C4-2B (cell line): ENCODE data around the gene SFXN3.

Source experiments
- H3K27ac ChIP-seq: fragments of 450-650 bp; 2 replicates; pipeline ENCODE4 v1.5.1; 2017
- ZFX ChIP-seq: fragments of 450-650 bp; IDR thresholded peaks from 2 replicates; pipeline ENCODE4 v1.6.1; 2017
- TF ChIP-seq, protein P1 (sequence below): fragments of 450-650 bp; conservative IDR thresholded peaks from 2 replicates; pipeline ENCODE4 v1.5.1; 2017; ENCODE audit warnings: mild to moderate bottlenecking

SFXN3 gene

DNA sequence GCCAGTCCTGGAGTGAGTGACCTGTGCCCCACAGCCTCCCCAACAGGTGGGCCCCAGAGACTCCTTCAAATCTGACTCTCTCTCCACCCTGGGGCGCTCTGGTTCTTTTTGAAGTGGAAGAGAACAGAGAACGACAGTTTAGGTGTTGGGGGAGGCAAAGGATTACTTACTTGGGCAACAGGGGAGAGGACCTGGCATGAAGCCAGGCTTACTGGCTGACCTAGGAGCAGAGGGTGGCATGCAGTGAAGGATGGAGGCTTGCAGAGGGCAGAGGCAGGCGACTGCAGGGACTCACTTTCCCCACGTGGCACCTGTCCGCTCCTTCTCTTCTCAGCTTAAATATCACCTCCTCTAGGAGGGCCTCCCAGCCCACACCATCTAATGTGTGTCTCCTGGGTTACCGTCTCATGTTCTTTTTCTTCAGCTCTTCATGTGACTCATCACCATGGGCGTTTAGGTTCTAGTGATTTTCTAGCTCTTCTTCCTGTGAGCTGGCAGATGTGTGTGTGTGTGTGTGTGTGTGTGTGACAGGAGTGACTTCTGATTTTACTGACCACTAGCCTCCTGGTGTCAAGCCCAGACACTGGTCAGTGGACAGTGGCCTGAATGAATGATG, 16.0 kb upstream of the SFXN3 start:
- TF ChIP-seq, protein P1, sequence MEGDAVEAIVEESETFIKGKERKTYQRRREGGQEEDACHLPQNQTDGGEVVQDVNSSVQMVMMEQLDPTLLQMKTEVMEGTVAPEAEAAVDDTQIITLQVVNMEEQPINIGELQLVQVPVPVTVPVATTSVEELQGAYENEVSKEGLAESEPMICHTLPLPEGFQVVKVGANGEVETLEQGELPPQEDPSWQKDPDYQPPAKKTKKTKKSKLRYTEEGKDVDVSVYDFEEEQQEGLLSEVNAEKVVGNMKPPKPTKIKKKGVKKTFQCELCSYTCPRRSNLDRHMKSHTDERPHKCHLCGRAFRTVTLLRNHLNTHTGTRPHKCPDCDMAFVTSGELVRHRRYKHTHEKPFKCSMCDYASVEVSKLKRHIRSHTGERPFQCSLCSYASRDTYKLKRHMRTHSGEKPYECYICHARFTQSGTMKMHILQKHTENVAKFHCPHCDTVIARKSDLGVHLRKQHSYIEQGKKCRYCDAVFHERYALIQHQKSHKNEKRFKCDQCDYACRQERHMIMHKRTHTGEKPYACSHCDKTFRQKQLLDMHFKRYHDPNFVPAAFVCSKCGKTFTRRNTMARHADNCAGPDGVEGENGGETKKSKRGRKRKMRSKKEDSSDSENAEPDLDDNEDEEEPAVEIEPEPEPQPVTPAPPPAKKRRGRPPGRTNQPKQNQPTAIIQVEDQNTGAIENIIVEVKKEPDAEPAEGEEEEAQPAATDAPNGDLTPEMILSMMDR, result no peak
- TF ChIP-seq ZFX, result no peak
- H3K27ac ChIP-seq, result no peak overlapping the region

DNA sequence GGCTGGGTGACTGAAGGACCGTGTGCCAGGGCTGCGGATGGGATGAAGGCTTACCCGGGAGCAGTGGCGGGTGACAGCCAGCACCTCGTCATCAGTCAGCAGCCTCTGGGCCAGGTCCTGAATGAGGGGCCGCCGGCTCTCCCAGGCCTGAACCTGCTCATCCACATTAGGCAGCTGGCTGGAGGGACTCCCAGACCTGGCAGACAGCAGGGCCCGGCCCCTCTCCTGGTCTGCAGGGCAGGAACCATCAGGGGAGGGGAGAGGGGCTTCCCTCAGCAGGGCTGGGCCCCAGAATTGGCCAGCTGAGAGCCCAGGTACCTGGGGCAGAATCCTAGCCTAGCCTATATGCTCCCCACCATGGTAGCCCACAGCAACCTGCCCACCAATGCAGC, 15.5 kb upstream of the SFXN3 start:
- no peak for TF ChIP-seq ZFX
- TF ChIP-seq, protein P1, result no peak
- H3K27ac ChIP-seq, result no peak overlapping the region

DNA sequence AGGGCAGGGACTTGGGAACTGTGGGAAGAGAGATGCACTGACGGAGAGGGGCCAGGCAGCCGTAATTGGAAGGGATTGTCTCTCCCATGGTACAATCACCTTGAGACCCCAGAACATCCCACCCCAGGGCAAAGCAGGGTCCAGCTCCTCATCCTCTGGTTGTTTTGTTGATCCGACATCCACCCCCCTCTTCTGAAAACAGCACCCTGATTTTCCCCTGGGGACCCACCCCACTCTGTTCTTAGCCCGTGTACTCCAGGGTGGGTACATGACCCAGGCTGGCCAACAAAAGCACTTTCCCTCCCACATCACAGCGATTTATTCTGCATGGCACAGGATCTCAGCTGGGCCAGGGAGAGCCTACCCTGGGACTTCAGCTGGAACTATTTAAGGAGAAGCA, 14.2 kb upstream of the SFXN3 start:
- TF ChIP-seq ZFX, result no peak
- TF ChIP-seq, protein P1, result no peak
- H3K27ac ChIP-seq, result no peak overlapping the region

DNA sequence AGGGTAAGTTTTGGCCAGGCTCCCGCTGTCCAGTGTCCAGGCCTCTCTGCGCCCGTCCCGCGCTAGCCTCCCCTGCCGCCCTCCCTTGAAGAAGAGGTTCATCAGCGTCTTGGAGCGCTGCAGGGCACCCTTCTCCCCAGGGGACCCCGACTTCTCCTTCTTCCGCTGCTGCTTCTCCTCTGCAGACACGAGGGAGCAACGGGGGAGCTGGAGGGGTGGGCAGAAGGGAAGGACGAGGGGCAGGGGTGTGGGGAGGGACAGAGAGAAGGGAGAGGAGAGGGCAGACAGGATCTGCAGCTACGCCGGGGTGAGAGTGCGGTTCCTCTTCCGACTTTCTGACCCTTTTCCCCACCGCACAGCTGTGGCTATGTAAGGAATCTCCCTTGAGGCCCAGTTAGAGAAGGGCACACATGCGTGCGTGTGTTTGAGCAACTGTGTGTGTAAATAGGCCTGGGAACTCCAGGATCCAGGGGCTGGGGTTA, 12.9 kb upstream of the SFXN3 start:
- H3K27ac ChIP-seq, result no peak overlapping the region
- TF ChIP-seq, protein P1, result no peak
- TF ChIP-seq ZFX, result no peak

DNA sequence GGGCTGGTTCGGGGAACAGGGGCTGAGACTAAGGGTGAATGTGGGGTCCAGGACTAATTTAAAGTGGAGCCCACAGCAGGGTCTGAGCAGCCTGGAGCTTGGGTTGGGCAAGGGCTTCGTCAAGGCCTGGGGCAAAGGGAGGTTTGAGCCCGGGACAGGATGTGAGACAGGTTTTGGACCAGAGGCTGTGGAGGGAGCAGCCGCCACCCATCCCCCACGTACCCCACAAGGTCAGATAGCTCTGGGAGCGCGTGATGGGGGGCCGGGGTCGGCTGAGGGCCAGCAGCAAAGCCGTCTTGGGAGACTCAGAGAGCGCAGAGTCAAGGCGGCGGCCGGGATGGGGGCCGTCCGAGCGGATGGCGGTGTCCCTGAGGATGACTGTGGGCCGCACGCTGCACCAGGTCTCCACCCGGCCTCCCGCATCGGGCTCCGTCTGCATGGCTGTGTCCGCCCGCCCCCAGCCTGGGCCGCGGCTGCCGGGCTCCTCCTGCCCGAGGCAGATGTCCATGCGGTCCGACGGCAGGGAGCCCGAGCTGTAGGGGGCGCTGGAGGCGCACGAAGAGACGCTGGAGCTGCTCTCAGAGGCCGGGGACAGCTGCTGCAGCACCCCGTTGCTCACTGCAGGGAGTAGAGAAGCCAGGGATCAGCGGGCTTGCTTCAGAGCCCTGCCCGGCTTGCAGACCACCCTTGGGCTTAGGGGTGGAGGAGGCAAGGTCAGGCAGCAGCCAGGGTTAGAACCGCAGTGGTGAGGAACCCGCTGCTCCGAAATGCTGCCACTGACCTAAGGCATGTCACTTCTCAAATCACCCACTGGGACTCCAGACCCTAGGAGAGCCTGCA, 12.2 kb upstream of the SFXN3 start:
- H3K27ac ChIP-seq, result no peak overlapping the region
- no peak for TF ChIP-seq ZFX
- TF ChIP-seq, protein P1, result peak; percentile 68

DNA sequence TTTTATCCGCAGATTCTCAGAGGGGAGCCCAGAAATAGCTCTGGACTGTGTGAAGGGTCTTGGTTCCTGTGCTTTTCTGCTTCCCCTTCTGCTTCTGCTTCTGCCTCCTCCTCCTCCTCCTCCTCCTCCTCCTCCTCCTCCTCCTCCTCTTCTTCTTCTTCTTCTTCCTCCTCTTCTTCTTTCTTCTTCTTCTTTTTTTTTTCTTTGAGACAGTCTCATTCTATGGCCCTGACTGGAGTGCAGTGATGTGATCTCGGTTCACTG, 11.7 kb upstream of the SFXN3 start:
- no peak overlapping the region for H3K27ac ChIP-seq
- no peak for TF ChIP-seq ZFX
- TF ChIP-seq, protein P1, result no peak

DNA sequence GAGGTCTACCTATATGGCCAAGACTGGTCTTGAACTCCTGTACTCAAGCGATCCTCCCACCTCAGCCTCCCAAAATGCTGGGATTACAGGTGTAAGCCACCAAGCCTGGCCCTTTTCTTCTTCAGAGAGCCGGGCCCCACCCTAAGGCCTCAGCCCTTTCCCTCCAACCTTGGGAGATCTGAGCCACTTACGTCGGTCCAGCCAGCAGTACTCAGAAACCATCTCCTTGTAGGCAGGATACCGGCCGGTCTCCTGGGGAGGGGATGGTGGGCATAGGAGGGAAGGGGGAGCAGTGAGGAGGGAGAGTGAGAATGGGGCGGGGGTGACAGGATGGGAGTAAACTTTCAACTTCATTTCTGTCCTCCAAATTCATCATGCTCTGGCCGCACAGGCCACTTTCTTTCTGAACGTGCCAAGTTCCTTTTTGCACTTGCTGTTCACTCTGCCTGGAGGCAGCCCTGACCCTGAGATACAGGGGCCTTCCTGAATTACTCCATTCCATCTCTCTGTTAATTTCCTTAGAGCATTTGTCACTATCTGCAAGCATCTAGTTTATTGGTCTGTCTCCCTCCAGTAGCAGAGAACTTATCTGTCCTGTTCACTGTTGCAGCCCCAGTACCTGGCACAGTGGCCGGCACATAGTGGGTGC, 10.5 kb upstream of the SFXN3 start:
- H3K27ac ChIP-seq, result no peak overlapping the region
- no peak for TF ChIP-seq ZFX
- TF ChIP-seq, protein P1, result no peak
